Cerebellar nuclear complex (tissue), 1 donor: ENCODE data around the gene STK24.

Source experiments
- DNase-seq, 2 experiments: peaks; one replicate each; lab custom pipeline; 2025; lab: John Stamatoyannopoulos, UW

The STK24 gene

GRCh38 chr13:98407575-98407974, 169.3 kb downstream of the STK24 start:
- DNase-seq: no peak

GRCh38 chr13:98406971-98407370, 169.9 kb downstream of the STK24 start:
- DNase-seq: no peak

- DNase-seq: no peak
Observed at GRCh38 chr13:98406427-98406826, 170.5 kb downstream of the STK24 start.

- DNase-seq: no peak
Observed at GRCh38 chr13:98405690-98406344, 171.1 kb downstream of the STK24 start.

DNA sequence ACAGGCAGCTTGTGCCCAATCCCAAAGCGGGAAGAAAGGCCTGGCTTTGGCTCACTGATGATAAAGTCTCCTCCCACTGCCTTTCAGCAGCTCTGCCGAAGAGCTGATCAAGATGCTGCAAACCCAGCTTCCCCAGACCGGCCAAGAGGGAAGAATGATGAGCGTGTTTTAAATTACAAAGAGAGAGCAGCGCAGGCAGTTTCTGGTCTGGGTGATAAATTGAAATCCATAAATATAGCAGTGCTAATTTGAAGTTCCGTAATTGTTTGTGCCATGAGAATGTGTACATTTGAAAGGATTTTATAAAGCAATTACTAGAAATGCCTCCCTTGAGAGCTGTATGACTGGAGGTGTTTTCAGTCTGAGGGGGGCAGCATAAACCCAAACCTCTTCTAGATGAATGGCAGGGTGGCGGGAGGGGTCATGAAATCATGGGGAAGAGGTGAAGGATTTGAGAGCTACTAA, 171.8 kb downstream of the STK24 start:
- DNase-seq: peak in 1 of 2 experiments; percentile 36

GRCh38 chr13:98403076-98403475, 173.8 kb downstream of the STK24 start:
- DNase-seq: no peak

DNA sequence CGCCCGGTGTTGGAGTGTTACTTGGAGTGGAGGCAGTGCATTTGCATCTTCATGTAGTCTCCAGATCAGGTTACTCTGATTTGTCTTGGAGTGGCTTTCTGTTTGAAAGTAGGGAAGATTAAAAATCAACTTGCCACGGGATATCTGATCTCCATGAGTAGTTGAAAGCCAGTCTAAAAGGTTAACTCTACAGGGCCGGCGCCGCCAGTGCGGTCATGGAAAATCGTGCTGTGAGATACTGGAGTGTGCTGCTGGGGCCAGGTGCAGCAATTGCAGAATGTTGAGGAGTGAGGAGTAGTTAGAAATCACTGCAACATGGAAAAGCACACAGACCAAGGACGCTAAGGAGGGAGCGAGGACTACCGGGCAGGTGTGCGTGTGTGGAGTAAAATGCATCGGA, 175.0 kb downstream of the STK24 start:
- no peak for DNase-seq

DNA sequence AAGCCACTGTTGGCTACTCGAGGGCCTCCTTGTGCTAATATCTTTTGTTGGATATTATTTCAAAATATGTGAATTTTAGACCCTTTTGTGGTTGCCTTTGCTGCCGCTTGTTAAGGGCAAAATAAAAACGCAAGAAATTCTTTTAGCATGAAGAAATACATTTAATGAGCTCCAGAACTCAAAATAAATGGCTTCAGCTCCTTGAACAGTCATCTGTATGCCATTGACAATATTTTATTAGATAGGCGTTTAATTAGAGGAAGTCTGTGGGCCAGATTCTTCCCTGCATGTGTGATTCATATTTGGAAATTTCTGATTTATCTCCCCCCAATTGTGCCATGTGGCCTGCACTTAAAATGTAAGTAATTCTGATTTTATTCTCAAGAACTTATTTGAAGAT, 177.2 kb downstream of the STK24 start:
- no peak for DNase-seq

DNA sequence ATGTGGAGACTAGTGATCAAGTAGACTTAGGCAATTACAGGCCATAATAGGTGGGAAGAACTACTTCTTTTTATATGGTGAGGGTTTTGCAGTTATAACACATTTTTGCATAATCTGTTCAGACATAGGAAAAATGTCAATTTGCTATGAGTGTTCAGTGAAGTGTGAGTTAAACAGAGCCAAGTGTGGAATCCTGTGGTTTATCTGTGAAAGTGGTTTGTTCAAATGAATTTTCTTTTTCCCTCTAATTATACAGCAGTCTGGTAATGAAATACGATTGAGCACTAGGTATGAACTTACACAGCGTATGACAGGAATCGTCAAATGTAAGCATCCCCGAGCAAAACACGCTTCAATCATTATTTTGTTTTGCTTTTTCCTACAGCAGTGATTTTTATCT, 178.3 kb downstream of the STK24 start:
- no peak for DNase-seq

- no peak for DNase-seq
Observed at GRCh38 chr13:98397861-98398260, 179.0 kb downstream of the STK24 start.

- no peak for DNase-seq
Observed at GRCh38 chr13:98397221-98397620, 179.7 kb downstream of the STK24 start.

DNA sequence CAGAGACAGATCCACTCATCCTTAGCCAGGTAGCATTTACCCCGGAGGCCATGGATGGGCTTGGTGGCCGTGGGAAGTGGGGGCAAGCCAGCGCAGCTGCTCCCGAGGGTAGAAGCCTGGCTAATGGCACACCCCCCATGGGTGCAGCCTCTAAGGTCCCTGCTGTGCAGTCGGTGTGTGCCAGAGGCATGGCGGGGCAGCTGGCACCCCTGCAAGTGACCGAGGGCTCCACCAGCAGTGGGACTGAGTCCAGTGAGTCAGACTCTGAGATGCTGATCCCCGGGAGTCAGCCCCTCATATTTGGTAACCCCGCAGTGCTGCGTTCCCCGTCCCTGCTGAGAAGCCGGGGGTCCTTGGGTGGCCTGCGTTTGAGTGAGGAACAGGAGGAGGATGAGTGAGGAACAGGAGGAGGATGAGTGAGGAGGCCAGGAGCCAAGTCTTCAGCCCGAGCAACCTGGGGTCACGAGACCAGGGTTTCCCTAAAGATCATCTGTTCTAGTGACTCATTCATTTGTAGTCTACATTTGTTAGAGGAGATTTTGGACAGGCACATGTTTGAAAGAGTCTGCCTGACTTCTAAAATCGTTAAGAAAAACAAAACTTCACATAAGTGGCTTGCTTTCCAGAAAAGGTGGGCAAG, 180.7 kb downstream of the STK24 start:
- no peak for DNase-seq
